H7 (cell line): ENCODE data around the gene USP43. TPM values are rescaled to one million over a fixed set of nuclear protein-coding genes. Genes with fewer than 3 reads are reported as not detected.
"Not testable (repeated sequence)": the region's sequence is repeated elsewhere in the genome, so short reads cannot be mapped to it uniquely, and the experiment has no call there.

Source experiments
- DNase-seq: peaks from one replicate; pipeline ENCODE4 v3.0.0; 2012
- H3K27me3 ChIP-seq: 2 replicates; pipeline ENCODE4 v1.6.0; 2011; ENCODE audit warnings: mild to moderate bottlenecking, low read length; ENCODE audit not compliant: control insufficient read depth, insufficient read depth
- H3K36me3 ChIP-seq: replicated peaks from 2 replicates; pipeline ENCODE4 v1.5.1; 2011; ENCODE audit warnings: low read length; ENCODE audit not compliant: control insufficient read depth, insufficient read depth
- H3K4me3 ChIP-seq: 2 replicates; pipeline ENCODE4 v1.5.1; 2011; ENCODE audit warnings: low read depth, mild to moderate bottlenecking, control low read depth, low read length, moderate library complexity; ENCODE audit not compliant: insufficient read depth
- total RNA-seq: library from RNA; depleted of rRNA; stranded (reverse); fragments of >200 nt; shearing (Covaris generic); gene quantifications from 2 replicates; pipeline ENCODE4 v1.2.3, GENCODE V29; 2014; rRNA removed

Gene USP43, protein sequence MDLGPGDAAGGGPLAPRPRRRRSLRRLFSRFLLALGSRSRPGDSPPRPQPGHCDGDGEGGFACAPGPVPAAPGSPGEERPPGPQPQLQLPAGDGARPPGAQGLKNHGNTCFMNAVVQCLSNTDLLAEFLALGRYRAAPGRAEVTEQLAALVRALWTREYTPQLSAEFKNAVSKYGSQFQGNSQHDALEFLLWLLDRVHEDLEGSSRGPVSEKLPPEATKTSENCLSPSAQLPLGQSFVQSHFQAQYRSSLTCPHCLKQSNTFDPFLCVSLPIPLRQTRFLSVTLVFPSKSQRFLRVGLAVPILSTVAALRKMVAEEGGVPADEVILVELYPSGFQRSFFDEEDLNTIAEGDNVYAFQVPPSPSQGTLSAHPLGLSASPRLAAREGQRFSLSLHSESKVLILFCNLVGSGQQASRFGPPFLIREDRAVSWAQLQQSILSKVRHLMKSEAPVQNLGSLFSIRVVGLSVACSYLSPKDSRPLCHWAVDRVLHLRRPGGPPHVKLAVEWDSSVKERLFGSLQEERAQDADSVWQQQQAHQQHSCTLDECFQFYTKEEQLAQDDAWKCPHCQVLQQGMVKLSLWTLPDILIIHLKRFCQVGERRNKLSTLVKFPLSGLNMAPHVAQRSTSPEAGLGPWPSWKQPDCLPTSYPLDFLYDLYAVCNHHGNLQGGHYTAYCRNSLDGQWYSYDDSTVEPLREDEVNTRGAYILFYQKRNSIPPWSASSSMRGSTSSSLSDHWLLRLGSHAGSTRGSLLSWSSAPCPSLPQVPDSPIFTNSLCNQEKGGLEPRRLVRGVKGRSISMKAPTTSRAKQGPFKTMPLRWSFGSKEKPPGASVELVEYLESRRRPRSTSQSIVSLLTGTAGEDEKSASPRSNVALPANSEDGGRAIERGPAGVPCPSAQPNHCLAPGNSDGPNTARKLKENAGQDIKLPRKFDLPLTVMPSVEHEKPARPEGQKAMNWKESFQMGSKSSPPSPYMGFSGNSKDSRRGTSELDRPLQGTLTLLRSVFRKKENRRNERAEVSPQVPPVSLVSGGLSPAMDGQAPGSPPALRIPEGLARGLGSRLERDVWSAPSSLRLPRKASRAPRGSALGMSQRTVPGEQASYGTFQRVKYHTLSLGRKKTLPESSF
- 4.5 and 5.0 TPM in 2 replicates for total RNA-seq

DNA sequence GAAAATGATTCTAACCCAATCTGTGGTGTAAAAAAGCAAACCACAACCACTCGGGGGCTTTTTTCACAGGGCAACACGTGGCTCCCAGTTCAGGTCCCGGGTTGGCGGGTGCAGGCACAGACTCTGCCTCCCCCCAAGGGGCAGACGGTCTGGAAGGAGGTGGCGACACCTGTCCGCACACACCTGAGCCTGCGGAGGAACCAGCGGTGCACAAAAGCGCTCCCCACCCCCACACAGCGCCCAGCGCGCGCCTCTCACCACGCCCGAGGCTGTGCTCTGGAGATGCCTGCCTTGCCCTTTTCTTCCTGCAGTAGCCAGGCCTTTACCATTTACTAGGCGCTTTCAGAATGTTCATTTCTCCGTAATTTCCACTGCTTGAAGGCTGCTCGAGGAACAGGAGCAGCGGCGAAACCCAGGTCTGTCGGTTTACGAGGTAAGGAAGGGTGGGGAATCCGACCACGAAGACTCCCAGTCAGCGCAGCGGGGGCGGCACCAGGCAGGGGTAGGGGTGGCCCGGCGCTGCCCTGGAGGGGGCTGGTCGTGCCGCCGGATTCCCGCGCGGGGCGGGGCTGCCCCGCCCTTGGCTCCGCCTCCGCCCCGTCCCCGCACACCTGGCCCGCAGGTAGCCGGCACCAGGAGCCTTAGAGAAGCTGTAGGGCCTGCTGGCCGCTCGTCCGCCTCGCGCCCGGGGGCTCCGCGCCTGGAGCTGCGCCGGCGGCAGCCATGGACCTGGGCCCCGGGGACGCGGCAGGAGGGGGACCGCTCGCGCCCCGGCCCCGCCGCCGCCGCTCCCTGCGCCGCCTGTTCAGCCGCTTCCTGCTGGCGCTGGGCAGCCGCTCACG, at the start of gene USP43:
TSS of gene USP43 (plus strand) at position 608 of the 842 bp plus-strand sequence. CDS start at position 724, 116 bp downstream.
- H3K4me3 ChIP-seq, result peak within 1 kb of the TSS; percentile 75
- no peaks in the 10 kb centered on the region for H3K36me3 ChIP-seq
- peak; percentile 94 for DNase-seq
- H3K27me3 ChIP-seq, result peaks cover 8% of the 10 kb centered on the region

DNA sequence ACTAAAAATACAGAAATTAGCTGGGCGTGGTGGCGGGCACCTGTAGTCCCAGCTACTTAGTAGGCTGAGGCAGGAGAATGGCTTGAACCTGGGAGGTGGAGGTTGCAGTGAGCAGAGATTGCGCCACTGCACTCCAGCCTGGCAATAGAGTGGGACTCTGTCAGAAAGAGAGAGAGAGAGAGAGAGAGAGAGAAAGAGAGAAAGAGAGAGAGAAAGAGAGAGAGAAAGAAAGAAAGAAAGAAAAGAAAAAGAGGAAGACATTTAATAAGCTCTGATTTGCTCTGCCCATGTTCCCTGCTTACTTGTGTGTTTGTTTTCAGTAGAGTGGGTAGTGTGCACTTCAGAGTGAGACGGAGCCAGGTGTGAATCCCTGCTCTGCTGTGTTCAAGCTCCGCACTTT, 47.7 kb upstream of the USP43 start:
- not testable (repeated sequence) for DNase-seq, H3K4me3 ChIP-seq, H3K36me3 ChIP-seq, H3K27me3 ChIP-seq

DNA sequence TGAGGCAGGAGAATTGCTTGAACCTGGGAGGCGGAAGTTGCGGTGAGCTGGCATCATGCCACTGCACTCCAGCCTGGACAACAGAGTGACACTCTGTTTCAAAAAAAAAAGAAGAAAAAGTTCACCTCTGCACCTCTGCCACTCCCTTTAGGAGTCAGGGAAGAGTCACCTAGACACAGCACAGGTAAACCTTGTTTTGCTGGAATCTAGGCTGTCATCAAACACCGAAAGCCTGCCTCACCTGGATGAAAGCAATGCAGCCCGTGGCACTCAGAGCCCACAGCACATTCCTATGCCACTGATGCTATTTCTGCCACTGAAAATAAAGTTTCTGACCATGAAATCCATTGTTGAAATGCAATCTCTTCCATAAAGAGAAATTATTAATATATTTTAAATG, 46.7 kb upstream of the USP43 start:
- Histone ChIP-seq H3K36me3 (no peaks in the 10 kb centered on the region), H3K27me3 (no peaks in the 10 kb centered on the region), H3K4me3 (no peak overlapping the region)
- no peak for DNase-seq

DNA sequence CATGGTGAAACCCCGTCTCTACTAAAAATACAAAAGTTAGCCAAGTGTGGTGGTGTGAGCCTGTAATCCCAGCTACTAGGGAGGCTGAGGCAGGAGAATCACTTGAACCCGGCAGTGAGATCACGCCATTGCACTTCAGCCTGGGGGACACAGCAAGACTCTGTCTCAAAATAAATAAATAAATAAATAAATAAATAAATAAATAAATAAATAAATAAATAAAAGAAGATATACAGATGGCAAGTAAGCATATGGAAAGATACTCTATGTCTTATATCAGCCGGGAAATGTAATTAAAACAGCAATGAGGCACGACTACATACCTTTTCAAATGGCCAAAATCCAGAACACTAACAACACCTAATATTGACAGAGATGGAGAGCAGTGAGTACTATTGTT, 40.7 kb upstream of the USP43 start:
- not testable (repeated sequence) for H3K36me3 ChIP-seq, H3K4me3 ChIP-seq, H3K27me3 ChIP-seq, DNase-seq

DNA sequence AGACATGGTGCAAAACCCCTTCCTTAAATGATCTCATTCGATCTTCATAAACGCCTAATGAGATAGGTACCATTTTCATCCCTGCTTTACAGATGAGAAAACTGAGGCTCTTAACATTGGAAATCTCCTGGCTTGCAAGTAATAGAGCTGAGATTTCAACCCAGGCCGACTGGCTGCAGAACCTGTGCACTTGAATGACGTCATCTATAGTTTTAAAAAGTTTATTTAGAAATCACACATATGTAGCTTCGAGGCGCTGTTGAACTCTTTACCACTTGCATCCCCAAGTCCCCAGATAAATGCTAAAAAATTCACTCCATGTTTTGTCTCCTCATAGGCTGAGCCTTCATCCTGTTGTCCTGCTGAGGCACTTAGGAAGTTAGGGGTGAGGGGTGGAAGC, 38.9 kb upstream of the USP43 start:
- H3K27me3 ChIP-seq, result no peaks in the 10 kb centered on the region

DNA sequence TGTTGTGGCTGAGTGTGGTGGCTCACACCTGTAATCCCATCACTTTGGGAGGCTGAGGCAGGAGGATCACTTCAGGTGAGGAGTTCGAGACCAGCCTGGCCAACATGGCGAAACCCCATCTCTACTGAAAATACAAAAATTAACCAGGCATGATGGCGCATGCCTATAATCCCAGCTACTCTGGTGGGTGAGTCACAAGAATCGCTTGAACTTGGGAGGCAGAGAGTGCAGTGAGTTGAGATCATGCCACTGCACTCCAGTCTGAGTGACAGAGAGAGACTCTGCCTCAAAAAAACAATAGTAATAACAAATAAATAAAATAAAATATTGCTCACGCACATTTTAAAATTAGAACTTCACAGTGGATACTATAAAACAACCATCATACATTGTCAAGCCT, 38.3 kb upstream of the USP43 start:
- H3K27me3 ChIP-seq, H3K4me3 ChIP-seq, DNase-seq, H3K36me3 ChIP-seq: not testable (repeated sequence)

More for the DNA sequence above, 38.9 kb upstream of the USP43 start:
- no peaks in the 10 kb centered on the region for H3K36me3 ChIP-seq
- H3K4me3 ChIP-seq, result no peak overlapping the region
- DNase-seq, result no peak

DNA sequence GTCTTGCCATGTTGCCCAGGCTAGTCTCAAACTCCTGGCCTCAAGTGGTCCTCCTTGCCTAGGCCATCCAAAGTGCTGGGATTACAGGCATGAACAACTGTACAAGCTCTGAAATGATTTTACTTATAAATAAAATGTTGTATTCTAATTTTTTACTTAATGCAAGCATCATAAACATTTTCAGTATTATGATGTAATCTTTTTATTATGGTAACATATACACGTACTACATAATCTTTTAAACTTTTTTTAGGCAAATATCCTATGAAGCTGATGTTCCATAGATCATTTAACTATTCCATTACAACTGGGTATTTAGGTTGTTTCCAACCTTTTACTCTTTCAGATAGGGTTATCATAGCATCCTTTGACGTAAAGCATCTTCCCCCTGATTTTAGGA, 33.8 kb upstream of the USP43 start:
- Histone ChIP-seq H3K4me3 (no peak overlapping the region), H3K36me3 (no peaks in the 10 kb centered on the region), H3K27me3 (no peaks in the 10 kb centered on the region)
- no peak for DNase-seq

DNA sequence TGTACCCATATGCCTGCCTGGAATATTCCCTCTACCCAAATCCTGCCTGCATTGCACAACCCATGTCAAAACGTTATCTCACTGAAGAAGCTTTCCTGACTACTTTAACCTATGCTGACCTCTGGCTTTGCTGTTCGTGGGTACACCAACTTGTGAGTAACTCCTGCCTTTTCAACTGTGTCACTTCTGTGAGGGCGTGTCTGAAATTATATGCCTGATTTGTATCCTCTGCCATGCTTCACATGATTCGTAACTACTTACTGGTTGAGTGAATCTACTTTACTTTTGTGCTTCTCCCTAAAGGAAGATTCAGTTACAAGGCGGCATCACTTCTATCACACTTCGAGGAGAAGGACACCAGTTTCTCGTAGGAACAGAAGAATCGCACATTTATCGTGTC, 33.3 kb upstream of the USP43 start:
- Histone ChIP-seq H3K4me3 (no peak overlapping the region), H3K36me3 (no peaks in the 10 kb centered on the region), H3K27me3 (no peaks in the 10 kb centered on the region)
- DNase-seq, result no peak

DNA sequence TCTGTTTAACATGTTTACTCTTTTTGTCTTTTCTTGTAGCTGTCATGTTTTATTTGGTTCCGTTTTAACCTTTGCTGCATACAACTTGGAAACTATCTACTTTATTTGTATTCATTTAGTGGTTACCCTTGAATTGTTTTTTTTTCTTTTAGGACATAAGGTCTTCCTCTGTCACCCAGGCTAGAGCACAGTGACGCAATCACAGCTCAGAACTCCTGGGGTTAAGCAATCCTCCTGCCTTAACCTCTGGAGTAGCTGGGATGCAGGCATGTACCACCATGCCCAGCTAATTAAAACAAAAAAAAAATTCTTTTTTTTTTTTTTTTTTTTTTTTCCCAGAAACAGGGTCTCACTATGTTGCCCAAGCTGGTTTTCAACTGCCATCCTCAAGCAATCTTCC, 29.8 kb upstream of the USP43 start:
- Histone ChIP-seq H3K36me3 (no peaks in the 10 kb centered on the region), H3K27me3 (no peaks in the 10 kb centered on the region), H3K4me3 (no peak overlapping the region)
- no peak for DNase-seq

DNA sequence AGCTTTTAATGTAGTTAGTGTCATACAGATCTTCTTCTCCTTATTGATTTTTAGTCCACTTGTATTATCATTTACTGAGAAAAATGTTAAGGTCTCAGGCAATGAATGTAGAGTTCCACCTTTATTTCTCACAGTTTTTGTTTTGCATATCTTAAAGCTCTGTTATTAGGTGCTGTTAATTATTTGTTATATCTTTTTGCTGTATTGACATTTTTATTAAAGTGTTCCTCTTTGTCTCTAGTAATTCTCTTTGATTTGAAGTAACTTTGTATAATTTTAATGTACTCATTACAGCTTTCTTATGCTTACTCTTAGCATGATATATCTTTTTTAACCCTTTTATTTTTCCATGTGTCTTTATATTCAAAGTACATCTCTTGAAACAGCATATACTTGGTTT, 22.4 kb upstream of the USP43 start:
- DNase-seq, result no peak
- Histone ChIP-seq H3K36me3 (no peaks in the 10 kb centered on the region), H3K27me3 (no peaks in the 10 kb centered on the region), H3K4me3 (no peak overlapping the region)

DNA sequence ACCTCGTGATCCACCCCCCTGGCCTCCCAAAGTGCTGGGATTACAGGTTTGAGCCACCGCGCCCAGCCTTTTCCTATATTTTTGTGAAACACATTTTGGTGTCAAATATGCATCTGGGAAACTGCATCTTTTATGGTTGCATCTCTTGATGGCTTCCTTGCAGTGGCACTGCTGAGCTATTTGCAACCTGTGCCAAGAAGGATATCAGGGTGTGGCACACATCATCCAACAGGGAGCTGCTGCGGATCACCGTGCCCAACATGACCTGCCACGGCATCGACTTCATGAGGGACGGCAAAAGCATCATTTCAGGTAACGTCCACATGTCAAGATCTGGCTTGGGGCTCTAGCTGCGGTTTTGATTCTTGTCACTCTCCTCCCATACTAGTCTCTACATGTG, 16.8 kb upstream of the USP43 start:
- Histone ChIP-seq H3K36me3 (no peaks in the 10 kb centered on the region), H3K4me3 (no peak overlapping the region), H3K27me3 (no peaks in the 10 kb centered on the region)
- DNase-seq, result no peak

DNA sequence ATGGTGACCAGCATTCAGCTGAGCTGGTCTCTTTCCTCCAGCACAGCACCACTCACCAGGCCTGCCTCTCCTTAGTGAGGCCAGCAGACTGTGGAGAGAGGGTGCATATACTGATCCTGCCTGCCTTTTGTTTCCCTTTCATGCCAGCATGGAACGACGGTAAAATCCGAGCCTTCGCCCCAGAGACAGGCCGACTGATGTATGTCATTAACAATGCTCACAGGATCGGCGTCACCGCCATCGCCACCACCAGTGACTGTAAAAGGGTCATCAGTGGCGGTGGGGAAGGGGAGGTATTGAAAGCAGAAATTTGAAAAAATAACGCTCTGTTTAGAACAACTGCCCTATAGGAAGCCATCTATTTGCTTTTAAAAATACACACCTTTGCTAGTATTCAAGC, 12.6 kb upstream of the USP43 start:
- Histone ChIP-seq H3K36me3 (no peaks in the 10 kb centered on the region), H3K4me3 (no peak overlapping the region), H3K27me3 (no peaks in the 10 kb centered on the region)
- no peak for DNase-seq

DNA sequence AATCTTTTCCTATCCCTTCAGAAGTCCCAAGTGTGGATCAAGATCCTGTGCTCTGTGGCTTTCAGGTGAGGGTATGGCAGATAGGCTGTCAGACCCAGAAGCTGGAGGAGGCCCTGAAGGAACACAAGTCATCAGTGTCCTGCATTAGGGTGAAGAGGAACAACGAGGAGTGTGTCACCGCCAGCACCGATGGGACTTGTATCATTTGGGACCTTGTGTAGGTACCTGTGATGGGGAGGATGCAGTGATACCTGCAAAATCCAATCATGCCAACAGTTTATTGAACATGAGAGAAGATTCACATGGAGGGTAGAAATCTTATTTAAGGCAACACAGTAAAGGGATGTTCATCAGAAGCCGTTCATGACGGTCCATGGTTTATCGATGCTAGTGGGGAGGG, 10.0 kb upstream of the USP43 start:
- Histone ChIP-seq H3K27me3 (no peaks in the 10 kb centered on the region), H3K4me3 (no peak overlapping the region), H3K36me3 (no peaks in the 10 kb centered on the region)
- DNase-seq, result no peak

DNA sequence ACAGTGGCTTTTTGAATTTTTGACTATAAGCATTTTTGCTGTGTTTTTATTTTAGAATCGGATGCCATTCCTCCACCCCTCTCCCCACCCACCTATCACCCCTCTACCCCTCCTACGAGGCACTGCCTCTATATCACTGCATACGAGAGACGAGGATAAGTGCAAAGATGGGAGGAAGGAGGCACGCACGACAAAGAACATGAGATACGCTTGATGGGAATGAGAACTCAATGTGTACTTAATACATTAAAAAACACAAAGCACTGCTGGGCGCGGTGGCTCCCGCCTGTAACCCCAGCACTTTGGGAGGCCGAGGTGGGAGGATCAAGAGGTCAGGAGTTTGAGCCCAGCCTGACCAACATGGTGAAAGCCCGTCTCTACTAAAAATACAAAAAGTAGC, 8.8 kb upstream of the USP43 start:
- H3K27me3 ChIP-seq, result no peaks in the 10 kb centered on the region
- no peak for DNase-seq
- no peak overlapping the region for H3K4me3 ChIP-seq
- H3K36me3 ChIP-seq, result no peaks in the 10 kb centered on the region
